Stimulated activated CD8-positive, alpha-beta memory T cell treated with anti-CD3 and anti-CD28 coated beads, Interleukin-7, amount 100 ng/mL, for 48 hours (primary cell): ENCODE measurements around the gene HSD17B14.
"Not testable (repeated sequence)": the region's sequence is repeated elsewhere in the genome, so short reads cannot be mapped to it uniquely, and the experiment has no call there.

Source experiments
- DNase-seq, 2 donors: peaks; one replicate each; pipeline ENCODE4 v3.0.0-alpha.2; 2020; ENCODE audit warnings: low read depth in 1 of 2; ENCODE audit errors: extremely low read depth in 1 of 2

Gene HSD17B14

DNA sequence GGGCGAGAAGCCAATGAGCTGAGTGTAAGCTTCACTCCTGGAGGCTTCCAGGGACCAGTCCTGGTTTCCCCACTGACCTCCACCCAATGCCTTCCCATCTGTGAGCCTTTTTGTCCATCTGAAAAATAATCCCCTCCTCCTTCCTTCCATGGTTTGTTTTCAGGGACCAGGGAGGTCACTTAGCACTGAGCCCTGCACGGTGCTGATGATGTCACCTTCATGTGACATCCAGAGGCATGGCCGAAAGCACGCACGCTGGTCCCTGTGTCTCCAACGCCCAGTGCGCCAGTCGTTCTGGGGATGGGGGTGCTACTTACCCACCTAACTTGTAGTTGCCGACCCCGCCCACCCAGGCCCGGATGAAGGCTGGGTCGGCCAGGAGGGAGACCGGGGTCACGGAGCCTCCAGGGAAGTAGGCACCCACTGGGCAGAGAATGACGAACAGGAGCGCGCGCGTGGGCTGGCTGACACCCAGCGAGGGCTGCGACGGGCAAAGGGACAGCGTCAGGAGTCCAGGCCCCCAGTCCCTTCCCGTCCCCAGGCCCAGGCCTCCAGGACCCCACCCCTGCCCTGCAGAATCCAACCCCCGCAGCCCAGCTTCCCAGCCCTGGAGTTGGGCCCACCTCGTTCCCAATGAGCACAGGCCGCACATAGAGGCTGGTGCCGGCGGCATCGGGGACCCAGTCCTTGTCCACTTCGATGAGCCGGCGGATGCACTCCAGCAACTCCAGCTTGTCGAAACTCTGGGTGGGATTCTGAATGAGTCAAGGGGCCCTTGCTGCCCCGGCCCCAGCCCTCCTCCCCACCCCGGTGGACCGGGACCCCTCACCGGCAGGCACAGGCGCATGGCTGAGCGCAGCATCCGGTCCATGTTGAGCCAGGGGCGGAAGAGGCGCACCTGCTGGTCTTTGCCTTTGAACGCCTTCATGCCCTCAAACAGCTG, 36.7 kb downstream of the HSD17B14 start:
- no peak for DNase-seq

DNA sequence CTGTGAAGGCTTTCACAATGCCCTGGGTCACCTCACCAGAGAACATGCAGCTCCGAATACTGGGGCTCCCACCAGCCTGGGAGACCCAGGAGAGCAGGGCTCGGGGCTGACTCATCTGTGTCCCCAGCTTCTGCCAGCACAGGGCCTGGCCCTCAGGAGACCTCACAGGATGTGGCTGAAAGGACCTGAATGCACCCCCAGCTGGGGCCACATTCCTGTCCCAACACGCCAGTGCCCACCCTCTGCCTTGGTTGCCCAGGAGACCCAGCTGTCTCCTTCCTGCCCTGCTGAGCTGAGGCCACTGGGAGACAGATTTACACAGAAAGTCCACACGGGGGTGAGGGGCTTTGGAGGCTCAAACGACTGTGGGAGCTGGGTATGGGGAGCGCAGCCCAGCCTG, 37.4 kb downstream of the HSD17B14 start:
- no peak for DNase-seq

- DNase-seq, result no peak
Observed at GRCh38 chr19:48797103-48797502, 39.2 kb downstream of the HSD17B14 start.

GRCh38 chr19:48796298-48797083, 39.8 kb downstream of the HSD17B14 start:
- DNase-seq, result no peak

DNA sequence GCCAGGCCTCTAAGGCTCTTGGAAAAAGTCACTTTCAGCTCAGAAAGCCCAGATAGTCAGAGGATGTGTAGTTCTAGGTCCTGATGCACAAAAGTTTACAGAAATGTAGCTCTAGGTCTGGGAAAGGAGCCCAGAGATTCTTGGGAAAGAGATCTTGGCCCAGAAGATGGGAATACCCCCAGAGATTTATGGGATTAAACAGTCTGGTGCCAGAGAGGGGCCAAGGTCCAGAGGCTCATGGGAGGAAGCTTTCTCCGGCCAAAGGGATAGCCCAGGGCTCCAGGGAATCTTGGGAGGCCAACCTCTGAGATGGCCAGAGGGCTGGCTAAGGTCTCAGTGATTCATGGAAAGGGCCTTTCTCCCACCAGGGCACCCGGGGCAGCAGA, 40.6 kb downstream of the HSD17B14 start:
- DNase-seq, result no peak

DNA sequence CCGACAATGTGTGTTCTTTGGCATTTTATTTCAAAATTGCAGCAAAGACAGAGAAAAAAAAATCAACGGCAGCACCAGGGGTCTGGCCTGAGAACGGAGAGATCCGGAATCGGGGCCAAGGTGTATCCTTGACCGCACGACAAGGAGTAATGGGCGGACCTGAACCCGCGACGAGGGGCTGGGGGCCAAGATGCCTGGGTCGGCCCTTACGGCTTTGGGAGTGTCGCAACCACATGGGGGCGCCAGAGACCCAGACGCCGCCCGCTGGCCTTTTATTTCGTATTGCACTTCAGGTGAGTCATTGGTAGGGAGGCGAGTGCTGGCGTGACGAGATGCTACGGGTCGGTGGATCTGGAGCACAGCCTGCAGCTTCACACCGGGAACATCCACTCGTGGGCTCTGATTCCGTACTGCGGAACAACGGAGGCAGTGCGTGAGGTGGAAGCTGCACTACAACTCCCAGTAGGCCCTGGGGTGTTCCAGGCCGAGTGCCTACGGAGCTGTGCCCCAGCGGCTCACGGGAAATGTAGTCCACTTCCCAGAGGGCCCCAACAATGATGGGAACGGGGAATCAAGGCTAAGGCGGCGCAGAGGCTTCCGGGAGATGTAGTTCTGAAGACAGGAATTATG, 41.1 kb downstream of the HSD17B14 start:
- peak; percentile 58 to 73 for DNase-seq

DNA sequence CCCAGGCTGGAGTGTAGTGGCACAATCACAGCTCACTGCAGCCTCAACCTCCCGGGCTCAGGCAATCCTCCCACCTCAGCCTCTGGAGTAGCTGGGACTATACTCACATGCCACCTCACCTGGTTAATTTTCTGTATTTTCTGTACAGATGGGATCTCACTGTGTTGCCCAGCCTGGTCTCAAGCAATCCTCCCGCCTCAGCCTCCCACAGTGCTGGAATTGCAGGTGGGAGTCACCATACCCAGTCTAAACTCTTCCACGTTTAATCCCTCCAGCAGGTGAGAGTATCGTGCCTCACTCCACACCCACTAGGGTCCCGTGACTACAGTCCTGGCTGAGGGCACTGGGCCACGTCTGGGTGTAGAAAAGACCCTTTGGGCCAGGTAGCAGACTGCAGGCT, 42.0 kb downstream of the HSD17B14 start:
- no peak for DNase-seq

DNA sequence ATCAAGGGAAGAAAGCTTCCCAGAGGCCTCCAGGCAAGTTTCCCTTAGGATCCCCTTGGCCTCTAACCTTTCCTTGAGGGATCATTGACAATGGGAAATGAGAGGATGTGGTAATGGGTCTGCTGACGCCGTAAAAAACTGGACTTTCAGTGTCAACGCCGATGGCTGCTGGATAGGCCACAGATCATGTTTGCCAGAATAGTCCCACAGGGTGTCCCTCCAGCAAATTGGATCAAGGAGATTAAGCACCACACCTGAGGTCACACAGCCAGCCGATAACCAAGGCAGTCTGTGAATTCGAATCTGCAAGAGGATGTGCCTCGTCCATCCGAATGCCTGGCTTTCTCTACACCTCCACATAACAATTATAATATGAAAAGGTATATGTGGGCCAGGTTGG, 43.0 kb downstream of the HSD17B14 start:
- no peak for DNase-seq

DNA sequence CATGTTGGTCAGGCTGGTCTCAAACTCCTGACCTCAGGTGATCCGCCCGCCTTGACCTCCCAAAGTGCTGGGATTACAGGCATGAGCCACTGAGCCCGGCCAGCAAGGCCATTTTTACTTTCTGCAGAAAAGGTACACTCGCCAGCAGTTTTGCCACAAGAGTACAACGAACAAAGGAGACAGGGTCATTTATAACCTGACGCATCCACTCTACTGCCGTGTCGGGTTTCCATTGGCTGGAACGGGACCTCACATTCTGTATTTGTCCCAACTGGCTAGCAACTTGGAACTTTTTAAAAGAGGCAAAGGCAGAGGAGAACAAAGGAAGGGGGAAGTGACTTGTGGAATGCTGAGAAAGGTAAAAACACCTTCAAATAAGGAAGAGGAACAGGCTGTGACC, 49.0 kb downstream of the HSD17B14 start:
- not testable (repeated sequence) for DNase-seq

DNA sequence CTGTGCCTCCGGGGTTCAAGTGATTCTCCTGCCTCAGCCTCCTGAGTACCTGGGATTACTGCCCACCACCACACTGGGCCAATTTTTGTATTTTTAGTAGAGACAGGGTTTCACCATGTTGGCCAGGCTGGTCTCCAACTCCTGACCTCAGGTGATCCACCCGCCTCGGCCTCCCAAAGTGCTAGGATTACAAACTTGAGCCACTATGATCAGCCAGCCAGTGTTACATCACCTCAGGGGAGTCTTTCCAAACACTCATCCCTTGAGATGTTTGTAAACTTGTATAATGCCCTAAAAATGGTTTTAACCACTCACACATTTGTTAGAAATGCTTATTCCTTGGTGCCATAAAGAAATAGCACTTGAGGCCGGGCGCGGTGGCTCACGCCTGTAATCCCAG, 49.9 kb downstream of the HSD17B14 start:
- not testable (repeated sequence) for DNase-seq

DNA sequence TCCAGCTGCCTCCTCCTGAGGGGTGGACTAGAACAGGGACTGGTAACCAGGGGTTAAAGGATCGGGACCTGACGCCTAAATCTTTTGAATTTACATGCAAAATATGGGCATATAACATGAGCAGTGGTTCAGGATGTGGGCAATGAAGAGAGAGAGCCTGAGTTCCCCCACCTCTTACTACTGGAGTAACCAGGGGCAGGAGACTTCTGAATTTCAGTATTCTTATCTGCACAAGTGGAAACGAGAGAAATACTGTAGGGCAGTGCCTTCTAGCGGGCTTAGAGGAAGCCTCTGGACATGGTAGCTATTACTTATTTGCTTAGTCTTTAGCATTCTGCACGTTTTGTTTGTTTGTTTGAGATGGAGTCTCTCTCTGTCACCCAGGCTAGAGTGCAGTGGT, 51.8 kb downstream of the HSD17B14 start:
- DNase-seq, result no peak

GRCh38 chr19:48780631-48781391, 55.5 kb downstream of the HSD17B14 start:
- no peak for DNase-seq

DNA sequence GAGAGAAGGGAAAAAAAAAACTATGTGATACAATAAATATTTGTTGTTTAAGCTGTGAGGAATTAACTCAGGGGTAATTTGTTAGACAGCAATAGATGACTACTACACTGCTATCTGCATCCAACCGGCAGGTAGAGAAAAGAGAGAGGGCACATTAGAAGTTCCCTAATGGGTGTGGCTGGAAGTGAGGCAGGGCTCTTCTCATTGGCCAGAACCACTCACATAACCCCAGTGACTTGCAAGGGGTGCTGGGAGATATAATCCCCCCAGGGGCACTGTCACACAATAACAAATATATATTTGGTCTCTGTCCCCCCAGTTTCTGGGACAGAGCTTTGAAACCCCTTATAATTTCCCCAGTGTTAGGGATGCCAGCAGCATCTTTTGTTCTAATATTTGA, 56.7 kb downstream of the HSD17B14 start:
- DNase-seq, result no peak

GRCh38 chr19:48777720-48778119, 58.6 kb downstream of the HSD17B14 start:
- DNase-seq, result no peak

DNA sequence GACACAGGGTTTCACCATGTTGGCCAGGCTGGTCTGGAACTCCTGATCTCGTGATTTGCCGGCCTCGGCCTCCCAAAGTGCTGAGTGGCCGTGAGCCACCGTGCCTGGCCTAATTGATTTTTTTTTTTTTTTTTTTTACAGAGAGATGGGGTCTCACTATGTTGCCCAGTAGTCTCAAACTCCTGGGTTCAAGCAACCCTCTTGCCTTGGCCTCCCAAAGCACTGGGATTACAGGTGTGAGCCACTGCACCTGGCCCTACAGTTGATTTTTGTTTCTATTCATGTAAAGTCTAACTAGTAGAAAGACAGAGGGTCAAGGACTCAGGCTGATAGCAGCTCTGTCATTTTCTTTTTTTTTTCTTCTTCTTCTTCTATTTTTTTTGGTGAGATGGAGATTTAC, 59.2 kb downstream of the HSD17B14 start:
- no peak for DNase-seq

DNA sequence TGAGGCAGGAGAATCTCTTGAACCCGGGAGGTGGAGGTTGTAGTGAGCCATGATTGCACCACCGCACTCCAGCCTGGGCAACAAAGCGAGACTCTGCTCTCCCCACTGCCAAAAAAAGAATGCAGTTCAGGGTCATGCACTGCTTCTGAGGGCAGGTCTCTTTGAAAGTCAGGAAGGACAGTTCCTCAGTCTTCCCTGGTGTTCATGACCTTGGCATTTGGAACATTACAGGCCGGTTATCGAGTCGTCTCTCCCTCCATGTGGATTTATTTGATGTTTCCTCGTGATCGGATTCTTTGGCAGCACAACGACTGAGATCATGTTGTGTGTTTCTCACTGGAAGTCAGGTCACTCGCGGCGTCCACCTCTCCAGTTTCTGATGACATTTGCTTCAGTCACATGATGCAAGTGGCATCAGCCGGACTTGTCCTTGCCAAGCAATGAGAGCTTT, 63.8 kb downstream of the HSD17B14 start:
- no peak for DNase-seq

DNA sequence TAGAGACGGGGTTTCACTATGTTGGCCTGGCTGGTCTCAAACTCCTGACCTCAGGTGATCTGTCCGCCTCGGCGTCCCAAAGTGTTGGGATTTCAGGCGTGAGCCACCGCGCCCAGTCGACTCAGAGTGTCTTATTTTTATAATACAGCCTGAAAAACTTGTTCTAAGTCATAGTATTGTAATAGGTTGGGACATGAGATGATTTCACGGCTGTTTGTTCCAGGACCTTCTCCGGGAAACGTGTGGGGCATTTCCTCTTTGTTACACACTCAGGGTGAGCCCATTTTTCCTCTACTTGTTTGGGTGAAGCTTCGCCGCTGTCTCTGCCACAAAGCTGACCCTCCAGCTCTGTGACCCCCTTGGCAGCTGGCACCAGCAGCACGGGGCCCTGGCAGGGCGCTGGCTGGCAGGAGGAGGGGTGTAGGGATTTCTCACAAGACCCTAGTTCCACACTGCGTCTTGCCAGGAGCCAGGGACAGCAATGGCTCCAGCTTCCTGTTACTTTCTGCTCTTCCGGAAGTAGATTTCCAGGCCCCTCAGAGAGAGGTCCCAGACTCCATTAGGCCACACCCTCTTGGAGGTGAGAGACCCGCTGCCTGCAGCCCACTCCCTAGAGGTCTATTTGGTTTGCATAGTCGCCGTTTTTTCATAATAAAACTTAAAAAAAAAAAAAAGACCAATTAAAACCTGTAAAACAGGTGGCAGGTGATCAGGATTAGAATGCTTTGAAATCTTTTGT, 65.4 kb downstream of the HSD17B14 start:
- DNase-seq, result no peak

DNA sequence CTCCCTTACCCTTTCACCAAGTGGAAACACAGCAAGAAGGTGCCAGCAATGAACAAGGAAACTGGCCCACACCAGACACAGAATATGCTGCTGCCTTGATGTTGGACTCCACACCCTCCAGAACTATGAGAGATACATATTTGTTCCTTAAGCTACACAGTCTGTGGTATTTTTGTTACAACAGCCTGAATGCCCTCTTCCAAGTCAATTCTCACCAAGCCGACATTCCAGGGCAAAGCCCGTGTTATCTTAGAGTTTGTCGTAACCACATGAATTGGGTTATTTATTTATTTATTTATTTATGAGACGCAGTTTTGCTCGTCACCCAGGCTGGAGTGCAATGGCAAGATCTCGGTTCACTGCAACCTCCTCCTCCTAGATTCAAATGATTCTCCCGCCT, 66.0 kb downstream of the HSD17B14 start:
- no peak for DNase-seq

DNA sequence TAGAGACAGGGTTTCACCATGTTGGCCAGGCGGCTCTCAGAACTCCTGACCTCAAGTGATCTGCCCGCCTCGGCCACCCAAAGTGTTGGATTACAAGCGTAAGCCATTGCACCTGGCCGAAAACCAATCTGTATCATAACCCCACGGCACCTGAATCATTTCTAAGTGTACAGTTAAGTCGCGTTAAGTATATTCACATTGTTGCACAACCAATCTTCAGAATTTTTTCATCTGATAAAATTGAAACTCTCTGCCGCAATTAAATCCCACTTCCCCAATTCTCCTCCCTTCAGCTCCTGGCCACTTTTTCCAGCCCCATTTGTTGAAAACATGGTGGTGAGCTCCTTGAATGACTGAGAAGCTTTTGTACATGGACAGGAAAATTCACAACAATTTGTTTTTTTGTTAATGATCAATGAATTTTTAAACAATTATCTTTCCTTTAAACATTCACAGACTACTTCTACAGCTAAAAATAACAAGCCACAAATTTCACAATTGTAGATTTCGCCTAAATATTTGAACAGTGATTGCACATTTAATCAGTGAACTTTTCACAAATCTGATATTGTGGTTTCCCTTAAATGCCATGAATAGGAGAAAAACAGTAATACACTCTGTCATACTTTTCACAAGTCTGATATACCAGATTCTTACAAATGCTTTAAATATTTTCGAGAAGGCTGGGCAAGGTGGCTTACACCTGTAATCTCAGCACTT, 67.1 kb downstream of the HSD17B14 start:
- DNase-seq, result no peak
